Panc1 (cell line): ENCODE data around the gene PPP1R26. TPM values are rescaled to one million over a fixed set of nuclear protein-coding genes. Genes with fewer than 3 reads are reported as not detected.

Source experiments
- ATAC-seq: fragments of 200-7000 bp; cut with Tn5 transposase; 2 replicates; pipeline ENCODE4 v1.9.1; 2020; ENCODE audit warnings: mild to moderate bottlenecking, moderate library complexity
- BruUV-seq: library from RNA; stranded (reverse); fragments of 400-500 nt; replicated peaks from 2 replicates; lab custom pipeline; 2021; lab: Mats Ljungman, UMichigan
- CTCF ChIA-PET: fragments of 300-600 bp; sonication (Branson Sonifier 250); formaldehyde crosslinking; loops from one replicate; lab custom pipeline; 2022; ENCODE audit warnings: antibody characterized with exemption; lab: Charles Lee
- POLR2A ChIA-PET: fragments of 300-600 bp; sonication (Branson Sonifier 250); formaldehyde crosslinking; loops from one replicate; lab custom pipeline; 2022; ENCODE audit warnings: antibody characterized with exemption; lab: Charles Lee
- DNase-seq: peaks from one replicate; pipeline ENCODE4 v3.0.0-alpha.2; 2010; ENCODE audit warnings: low read depth, low spot score
- H3K27ac ChIP-seq: 2 replicates; pipeline ENCODE4 v1.5.1; 2011; ENCODE audit warnings: mild to moderate bottlenecking, low read length, inconsistent platforms
- H3K27me3 ChIP-seq: fragments of 200-500 bp; sonication (Bioruptor generic); 2 replicates; pipeline ENCODE4 v1.6.0; 2014; ENCODE audit warnings: low read length, inconsistent platforms; ENCODE audit not compliant: control insufficient read depth, insufficient read depth
- H3K36me3 ChIP-seq: fragments of 200-500 bp; sonication (Bioruptor generic); 2 replicates; pipeline ENCODE4 v1.5.1; 2014; ENCODE audit warnings: inconsistent platforms, mild to moderate bottlenecking, low read length, moderate library complexity; ENCODE audit not compliant: control insufficient read depth, insufficient read depth
- H3K4me1 ChIP-seq: 2 replicates; pipeline ENCODE4 v1.5.1; 2011; ENCODE audit warnings: inconsistent platforms, mild to moderate bottlenecking, low read length, moderate library complexity; ENCODE audit not compliant: control insufficient read depth, insufficient read depth
- H3K4me3 ChIP-seq, 2 experiments: 2 replicates each; pipeline ENCODE4 v1.5.1; 2011 to 2012; ENCODE audit warnings: low read depth in 2 of 2, low read length in 2 of 2, mild to moderate bottlenecking in 2 of 2, inconsistent platforms in 1 of 2, moderate library complexity in 1 of 2
- H3K9me3 ChIP-seq: fragments of 200-500 bp; sonication (Bioruptor generic); 2 replicates; pipeline ENCODE4 v1.5.1; 2014; ENCODE audit warnings: low read depth, mild to moderate bottlenecking, inconsistent platforms, low read length, moderate library complexity; ENCODE audit not compliant: control insufficient read depth, insufficient read depth
- POLR2AphosphoS5 ChIP-seq: IDR thresholded peaks from 2 replicates; pipeline ENCODE4 v1.6.1; 2012; ENCODE audit warnings: mild to moderate bottlenecking, low read depth, low read length, moderate library complexity
- SIN3A ChIP-seq: IDR thresholded peaks from 2 replicates; pipeline ENCODE4 v1.6.1; 2012; ENCODE audit warnings: low read depth, mild to moderate bottlenecking, low read length, moderate library complexity, borderline replicate concordance; ENCODE audit not compliant: insufficient read depth
- TCF7L2 ChIP-seq: IDR thresholded peaks from 2 replicates; pipeline ENCODE4 v1.6.1; 2011; ENCODE audit warnings: mild to moderate bottlenecking, low read depth, low read length, inconsistent platforms
- in situ Hi-C: cut with HindIII; loops from 2 replicates; pipeline ENCODE4 v1.10.0; 2016; ENCODE audit warnings: low sequenced_read_pairs, low pct_unique_long_range_greater_than_20kb
- intact Hi-C: fragments of 100-400 bp; cut with micrococcal nuclease; formaldehyde crosslinking; loops from one replicate; pipeline ENCODE4 v1.10.0; 2022; ENCODE audit not compliant: unreplicated experiment
- total RNA-seq: library from RNA; stranded (reverse); gene quantifications from one replicate; pipeline ENCODE4 v1.2.1, GENCODE V29; 2021; ENCODE audit not compliant: unreplicated experiment
- TF ChIP-seq, protein P1 (sequence below), 2 experiments: IDR thresholded peaks; 2 replicates each; pipeline ENCODE4 v1.6.1; 2011 to 2012; ENCODE audit warnings: low read depth in 2 of 2, control low read depth in 1 of 2, low read length in 1 of 2, mild to moderate bottlenecking in 1 of 2, moderate library complexity in 1 of 2; ENCODE audit not compliant: insufficient read depth in 1 of 2
- TF ChIP-seq, protein P2 (sequence below): fragments of 450-650 bp; IDR thresholded peaks from 2 replicates; pipeline ENCODE4 v1.5.1; 2017; ENCODE audit warnings: mild to moderate bottlenecking

Gene PPP1R26
- total RNA-seq, 1 experiment from 2014 or later = 17.5 TPM

DNA sequence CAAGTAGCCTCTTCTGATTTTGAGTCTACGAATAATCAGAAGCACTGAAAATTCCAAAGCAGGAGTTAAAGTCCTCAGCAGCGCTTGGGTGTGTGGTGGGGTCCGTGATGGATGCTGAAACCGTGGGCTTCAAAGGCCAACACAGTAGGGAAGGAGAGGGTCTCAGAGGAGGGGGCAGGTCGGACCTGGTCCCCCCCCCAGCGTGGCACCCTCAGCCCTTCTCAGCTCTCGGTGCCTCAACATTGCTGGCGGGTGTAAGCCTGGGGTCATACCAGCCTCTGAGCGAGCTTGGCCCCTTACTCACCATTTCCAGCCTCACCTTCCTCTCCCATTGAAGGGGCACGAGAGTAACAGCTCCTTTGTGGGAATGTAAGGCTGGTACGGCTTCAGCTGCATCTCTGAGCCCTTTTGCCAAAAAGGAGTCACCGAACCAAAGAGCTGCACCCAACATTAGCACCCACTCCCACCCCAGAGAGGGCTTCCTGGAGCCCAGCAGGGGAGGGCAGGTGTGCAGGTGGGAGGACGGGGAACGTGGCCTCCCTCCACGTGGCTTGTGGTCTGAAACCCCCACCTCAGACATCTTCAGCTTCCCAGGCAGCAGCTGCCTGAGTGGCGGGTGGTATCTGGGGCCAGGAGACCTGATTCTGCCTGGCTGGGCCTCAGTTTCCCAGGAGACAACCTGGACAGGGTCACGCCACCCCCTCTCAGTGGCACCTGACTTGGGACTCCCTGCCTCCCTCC lies 34.9 kb downstream of the PPP1R26 start:
- Histone ChIP-seq H3K27ac (no peak overlapping the region), H3K36me3 (no peaks in the 10 kb centered on the region), H3K4me3 (no peak overlapping the region), H3K27me3 (no peaks in the 10 kb centered on the region), H3K9me3 (no peaks in the 10 kb centered on the region), H3K4me1 (no peaks in the 10 kb centered on the region)
- no peak for ATAC-seq
- CTCF ChIA-PET = no interaction called here
- POLR2A ChIA-PET = no interaction called here
- in situ Hi-C loops = no loop called here
- intact Hi-C loops = no loop called here
- no peak for DNase-seq
- no peak for TF ChIP-seq TCF7L2
- TF ChIP-seq, protein P1, sequence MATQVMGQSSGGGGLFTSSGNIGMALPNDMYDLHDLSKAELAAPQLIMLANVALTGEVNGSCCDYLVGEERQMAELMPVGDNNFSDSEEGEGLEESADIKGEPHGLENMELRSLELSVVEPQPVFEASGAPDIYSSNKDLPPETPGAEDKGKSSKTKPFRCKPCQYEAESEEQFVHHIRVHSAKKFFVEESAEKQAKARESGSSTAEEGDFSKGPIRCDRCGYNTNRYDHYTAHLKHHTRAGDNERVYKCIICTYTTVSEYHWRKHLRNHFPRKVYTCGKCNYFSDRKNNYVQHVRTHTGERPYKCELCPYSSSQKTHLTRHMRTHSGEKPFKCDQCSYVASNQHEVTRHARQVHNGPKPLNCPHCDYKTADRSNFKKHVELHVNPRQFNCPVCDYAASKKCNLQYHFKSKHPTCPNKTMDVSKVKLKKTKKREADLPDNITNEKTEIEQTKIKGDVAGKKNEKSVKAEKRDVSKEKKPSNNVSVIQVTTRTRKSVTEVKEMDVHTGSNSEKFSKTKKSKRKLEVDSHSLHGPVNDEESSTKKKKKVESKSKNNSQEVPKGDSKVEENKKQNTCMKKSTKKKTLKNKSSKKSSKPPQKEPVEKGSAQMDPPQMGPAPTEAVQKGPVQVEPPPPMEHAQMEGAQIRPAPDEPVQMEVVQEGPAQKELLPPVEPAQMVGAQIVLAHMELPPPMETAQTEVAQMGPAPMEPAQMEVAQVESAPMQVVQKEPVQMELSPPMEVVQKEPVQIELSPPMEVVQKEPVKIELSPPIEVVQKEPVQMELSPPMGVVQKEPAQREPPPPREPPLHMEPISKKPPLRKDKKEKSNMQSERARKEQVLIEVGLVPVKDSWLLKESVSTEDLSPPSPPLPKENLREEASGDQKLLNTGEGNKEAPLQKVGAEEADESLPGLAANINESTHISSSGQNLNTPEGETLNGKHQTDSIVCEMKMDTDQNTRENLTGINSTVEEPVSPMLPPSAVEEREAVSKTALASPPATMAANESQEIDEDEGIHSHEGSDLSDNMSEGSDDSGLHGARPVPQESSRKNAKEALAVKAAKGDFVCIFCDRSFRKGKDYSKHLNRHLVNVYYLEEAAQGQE (IDR thresholded peaks at IDR 0.05; ENCODE audit: insufficient read depth in 1 of 2, low read depth in 2 of 2, low read length in 1 of 2) = no peak
- no peak for TF ChIP-seq POLR2AphosphoS5
- TF ChIP-seq, protein P2, sequence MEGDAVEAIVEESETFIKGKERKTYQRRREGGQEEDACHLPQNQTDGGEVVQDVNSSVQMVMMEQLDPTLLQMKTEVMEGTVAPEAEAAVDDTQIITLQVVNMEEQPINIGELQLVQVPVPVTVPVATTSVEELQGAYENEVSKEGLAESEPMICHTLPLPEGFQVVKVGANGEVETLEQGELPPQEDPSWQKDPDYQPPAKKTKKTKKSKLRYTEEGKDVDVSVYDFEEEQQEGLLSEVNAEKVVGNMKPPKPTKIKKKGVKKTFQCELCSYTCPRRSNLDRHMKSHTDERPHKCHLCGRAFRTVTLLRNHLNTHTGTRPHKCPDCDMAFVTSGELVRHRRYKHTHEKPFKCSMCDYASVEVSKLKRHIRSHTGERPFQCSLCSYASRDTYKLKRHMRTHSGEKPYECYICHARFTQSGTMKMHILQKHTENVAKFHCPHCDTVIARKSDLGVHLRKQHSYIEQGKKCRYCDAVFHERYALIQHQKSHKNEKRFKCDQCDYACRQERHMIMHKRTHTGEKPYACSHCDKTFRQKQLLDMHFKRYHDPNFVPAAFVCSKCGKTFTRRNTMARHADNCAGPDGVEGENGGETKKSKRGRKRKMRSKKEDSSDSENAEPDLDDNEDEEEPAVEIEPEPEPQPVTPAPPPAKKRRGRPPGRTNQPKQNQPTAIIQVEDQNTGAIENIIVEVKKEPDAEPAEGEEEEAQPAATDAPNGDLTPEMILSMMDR = no peak
- no peak for TF ChIP-seq SIN3A
- no TSS peak for BruUV-seq

DNA sequence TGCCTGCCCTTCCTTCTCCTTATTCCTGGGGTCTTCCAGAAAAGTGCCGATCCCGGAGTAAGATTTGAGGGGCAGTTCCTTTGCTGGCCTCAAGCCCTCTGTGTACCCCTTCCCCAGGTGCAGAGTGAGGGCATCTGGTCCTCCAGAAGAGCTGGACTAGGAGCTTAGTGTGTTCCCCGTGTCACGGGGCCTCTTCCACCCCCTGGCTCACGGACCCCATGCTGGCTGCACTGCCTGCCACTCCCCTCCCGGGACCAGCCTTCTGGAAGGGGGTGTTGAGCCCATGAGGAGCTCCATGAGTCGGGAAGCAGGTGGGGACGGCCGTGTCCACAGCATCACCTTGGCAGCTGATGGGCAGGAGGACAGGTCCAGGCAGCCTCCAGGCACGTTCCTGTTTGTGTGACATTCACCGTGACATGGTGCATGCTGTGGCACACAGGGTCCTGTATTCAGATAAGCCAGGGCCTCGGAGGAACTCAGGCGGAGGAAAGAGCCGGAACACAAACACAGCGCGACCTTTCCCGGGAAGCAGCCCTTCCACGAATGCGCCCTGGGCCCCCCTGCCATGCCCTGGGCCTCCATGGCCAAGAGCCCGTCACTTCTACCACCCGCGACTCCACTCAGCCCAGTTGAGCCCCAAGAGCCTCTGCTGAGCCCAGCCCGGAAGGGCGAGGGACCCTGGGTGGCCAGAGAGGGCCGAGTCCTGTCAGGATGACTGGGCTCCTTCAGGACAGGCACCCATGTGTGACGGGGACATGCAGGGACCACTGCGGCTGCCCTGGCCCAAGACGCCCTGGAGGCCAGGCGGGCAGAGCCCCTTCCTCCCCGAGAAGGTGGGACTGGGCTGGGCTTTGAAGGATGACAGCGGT lies 35.7 kb downstream of the PPP1R26 start:
- BruUV-seq = no TSS peak
- ChIA-PET POLR2A (no interaction called here), CTCF (no interaction called here)
- in situ Hi-C loops (no loop called here), intact Hi-C loops (no loop called here)
- H3K4me1 ChIP-seq = no peaks in the 10 kb centered on the region
- H3K27me3 ChIP-seq = no peaks in the 10 kb centered on the region
- H3K9me3 ChIP-seq = no peaks in the 10 kb centered on the region
- DNase-seq = no peak
- no peak overlapping the region for H3K27ac ChIP-seq
- H3K4me3 ChIP-seq = no peak overlapping the region
- no peak for ATAC-seq
- TF ChIP-seq, protein P1 (IDR thresholded peaks at IDR 0.05; ENCODE audit: insufficient read depth in 1 of 2, low read depth in 2 of 2, low read length in 1 of 2) = no peak
- TF ChIP-seq SIN3A (no peak), POLR2AphosphoS5 (no peak), TCF7L2 (no peak)
- TF ChIP-seq, protein P2 = no peak
- no peaks in the 10 kb centered on the region for H3K36me3 ChIP-seq
